GM21360 (cell line): Measurements from ENCODE around the gene PKP1.

Experiments used
- ATAC-seq: cut with Tn5 transposase; IDR thresholded peaks from one replicate; pipeline ENCODE4 v1.9.1; 2021; ENCODE audit warnings: mild to moderate bottlenecking, moderate library complexity; ENCODE audit not compliant: unreplicated experiment

The PKP1 gene

DNA sequence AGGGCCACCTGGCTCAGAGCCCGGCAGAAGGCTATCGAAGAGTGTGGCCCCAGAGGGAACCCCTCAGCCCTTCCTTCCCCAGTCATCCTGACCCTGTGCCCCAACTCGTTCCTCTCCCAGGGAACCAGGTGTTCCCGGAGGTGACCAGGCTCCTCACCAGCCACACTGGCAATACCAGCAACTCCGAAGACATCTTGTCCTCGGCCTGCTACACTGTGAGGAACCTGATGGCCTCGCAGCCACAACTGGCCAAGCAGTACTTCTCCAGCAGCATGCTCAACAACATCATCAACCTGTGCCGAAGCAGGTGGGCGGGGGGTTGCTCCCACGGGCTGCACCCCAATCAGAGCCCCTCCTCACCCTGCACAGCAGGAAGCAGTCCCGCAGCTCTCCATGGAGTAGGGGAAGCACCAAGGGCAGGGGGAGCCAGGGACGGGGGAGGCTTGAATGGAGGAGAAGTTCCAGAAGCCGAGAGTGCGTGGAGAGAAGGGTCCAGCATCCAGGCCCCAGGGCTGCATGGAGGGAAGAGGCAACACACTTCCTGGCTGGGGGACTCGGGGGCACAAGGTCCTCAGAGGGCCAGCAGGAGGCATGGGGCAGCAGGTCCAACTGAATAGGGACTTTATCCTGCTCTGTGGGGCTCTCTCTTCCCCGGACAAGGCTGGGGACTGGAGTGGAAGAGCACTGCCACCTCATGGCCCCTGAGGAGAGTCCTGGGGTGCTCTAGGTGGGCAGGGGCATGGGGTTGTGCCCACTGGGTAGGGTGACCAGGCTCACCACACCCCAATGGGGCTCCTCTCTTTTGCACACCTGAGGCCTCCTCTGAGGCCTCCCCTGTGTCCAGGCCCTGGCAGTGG lies 41.7 kb downstream of the PKP1 start:
- ATAC-seq, result no peak

DNA sequence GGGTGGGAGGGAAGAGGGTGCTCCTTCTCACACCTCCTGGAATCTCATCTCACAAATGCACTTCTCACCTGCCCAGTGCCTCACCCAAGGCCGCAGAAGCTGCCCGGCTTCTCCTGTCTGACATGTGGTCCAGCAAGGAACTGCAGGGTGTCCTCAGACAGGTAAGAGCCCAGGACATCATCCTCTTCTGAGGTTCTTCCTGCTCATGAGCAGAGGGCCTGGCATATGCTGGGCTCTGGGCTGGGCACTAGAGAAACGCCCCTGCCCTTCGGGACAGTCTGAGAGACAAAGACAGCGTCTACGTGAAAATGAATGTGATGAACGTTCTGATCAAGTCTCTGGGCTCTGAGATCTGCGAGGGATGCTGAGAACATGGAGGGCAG lies 42.4 kb downstream of the PKP1 start:
- no peak for ATAC-seq

DNA sequence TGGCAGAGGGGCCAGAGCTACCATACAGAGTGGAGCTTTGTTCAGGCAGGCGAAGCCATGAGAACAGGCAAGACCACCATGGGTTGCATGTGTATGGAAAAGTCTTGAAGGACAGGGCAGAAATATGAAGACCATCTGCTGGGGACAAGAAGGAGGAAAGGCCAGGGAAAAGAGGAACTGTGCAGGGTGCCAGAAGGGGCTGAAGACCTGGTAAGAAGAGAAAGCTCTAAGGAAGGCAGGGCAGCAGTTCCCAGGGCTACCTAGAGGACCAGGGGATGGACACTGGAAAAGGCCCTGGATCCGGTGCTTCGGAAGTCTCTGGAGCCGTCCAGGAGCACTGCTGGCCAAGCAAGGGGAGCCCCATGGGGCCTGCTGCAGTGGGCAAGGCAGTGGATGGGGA lies 43.4 kb downstream of the PKP1 start:
- no peak for ATAC-seq

DNA sequence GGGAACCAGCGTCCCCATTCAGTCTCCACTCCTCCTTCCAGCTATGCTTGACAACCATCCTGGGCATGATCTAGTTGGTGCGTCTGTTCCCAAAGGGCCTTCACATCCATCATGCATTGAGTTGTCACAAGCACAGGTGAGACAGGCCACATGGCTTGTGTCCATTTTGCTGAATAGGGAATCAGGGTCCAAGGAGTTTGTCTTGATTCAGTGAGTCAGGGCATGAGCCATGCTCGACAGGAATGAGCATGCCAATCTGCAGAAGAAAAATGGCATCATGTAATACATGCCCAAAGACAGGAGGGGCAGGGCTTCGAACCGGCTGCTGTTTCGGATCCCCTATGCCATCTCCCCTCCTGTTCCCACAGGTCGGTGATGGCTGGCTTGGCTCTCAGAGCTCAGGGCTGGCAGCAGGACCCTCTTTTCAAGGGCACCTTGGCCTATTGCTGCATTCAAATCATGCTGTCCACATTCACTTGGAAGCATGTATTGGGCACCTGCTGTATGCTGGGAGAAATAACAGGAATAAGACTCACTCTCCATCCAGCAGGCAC lies 44.5 kb downstream of the PKP1 start:
- no peak for ATAC-seq

DNA sequence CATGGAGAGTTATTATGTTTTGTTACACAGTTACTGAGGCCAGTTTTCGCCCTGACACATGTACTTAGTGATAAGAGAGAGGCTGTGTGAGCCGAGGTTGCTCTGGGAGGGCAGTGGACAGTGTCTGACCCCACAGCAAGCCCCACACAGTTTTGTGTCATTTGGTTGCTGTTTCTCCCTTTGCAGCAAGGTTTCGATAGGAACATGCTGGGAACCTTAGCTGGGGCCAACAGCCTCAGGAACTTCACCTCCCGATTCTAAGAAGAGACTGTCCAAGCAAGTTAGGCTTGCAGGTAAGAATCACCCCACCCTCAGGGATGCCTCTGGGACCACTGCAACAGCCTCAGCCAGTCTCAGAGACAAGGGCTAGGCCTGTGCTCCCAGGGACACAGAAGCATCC lies 45.3 kb downstream of the PKP1 start:
- no peak for ATAC-seq

DNA sequence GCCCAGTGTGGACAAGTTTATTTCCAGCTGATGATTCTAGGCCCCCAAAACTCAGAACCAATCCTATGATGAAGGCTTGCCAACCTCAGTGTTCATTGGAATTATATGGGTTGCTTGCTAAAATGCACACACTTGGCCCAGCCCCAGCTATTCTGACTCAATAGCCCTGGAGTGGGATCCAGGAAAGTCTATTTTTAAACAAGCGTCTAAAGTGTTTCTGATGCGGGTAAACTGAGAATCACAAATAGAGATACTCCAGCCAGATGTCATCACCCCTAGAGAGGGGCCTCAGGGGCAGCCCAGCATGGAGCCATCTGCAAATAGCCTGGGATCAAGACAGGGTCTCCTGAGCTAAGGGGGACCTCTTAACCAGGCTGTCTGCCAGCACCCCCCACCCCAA lies 46.0 kb downstream of the PKP1 start:
- ATAC-seq, result no peak

DNA sequence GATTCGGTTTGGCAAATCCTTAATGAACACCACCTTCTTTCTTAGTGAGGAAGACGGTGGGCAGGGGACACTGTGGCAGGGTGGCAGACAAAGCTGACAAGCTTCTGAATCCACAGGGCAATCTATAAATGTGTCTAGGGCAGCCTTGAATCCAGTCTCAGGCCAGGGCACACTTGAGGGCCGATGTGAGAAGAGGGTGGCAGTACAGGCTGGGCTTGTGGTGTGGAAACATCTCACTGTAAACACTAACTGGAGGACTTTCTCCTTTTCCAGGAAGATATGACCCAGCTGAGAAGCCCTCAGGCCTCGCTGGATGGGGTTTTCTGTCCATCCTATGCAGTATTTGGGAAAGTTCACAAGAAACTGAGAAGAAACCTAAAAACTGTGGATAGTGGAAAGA lies 46.5 kb downstream of the PKP1 start:
- no peak for ATAC-seq

DNA sequence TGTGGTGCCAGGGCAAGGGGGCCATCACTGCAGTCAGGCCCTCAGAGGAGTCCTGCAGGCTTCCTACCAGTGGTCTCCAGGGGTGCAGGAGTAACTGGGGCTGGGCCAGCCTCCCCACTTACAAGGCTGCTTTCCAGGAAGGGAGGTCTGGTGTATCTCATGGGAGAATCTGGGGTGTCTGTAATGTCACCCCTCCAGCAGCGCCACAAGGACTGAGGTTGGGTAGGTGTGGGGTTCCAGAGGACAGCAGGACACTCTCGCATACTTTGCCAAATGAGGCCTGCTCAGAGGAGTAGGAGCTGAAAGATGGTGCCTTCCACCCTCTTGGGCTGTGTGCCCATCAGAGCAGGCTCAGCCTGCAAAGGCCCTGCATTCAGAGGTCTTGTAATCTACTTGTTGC lies 47.2 kb downstream of the PKP1 start:
- no peak for ATAC-seq

DNA sequence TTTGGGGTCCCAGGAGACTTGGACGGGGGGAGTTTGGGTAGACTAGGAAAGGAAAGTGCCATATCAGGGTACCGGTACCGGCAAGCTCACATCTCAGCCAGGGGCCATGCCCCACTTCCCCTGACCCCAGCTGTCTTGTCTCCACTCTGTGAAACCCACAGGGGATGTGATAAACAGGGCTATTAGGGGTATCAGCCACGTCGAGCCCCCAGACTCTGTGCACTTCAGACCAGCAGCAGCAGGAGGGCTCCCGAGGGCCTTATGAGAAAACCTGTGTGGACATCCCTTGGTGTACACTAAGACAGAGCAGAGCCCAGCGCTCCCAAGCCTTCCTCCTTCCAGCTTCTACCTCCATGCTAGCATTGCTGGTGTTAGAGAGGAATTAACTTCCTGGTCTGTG lies 47.9 kb downstream of the PKP1 start:
- ATAC-seq, result no peak

DNA sequence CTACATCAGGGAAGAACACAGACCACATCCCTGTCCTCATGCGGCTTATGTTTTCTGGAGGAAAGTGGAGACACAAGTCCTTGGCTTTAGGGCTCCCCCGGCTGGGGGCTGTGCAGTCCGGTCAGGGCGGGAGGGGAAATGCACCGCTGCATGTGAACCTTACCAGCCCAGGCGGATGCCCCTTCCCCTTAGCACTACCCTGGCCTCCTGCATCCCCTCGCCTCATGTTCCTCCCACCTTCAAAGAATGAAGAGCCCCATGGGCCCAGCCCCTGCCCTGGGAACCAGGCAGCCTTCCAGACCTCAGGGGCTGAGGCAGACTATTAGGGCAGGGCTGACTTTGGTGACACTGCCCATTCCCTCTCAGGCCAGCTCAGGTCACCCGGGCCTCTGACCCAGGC lies 48.7 kb downstream of the PKP1 start:
- ATAC-seq, result no peak

DNA sequence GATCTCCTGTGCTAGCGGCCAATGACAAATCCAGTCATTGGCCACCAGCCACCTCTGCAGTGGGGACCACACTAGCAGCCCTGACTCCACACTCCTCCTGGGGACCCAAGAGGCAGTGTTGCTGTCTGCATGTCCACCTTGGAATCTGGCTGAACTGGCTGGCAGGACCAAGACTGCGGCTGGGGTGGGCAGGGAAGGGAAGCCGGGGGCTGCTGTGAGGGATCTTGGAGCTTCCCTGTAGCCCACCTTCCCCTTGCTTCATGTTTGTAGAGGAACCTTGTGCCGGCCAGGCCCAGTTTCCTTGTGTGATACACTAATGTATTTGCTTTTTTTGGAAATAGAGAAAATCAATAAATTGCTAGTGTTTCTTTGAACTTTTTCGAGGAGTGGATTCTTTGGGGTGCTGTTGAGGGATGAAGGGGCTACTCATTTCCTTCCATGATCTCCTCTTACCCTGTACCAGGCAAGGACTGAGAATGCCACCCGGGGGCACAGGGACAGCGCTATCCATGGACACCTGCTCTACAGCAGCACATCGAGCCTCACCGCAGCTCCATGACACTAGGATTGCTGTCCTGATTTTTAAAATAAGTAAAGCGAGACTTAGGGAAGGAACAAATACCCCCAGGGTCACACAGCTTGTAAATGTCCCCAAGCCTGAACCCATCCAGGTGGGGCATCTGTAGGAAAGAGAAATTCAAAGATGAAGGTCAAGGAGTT lies 49.5 kb downstream of the PKP1 start:
- ATAC-seq, result no peak

DNA sequence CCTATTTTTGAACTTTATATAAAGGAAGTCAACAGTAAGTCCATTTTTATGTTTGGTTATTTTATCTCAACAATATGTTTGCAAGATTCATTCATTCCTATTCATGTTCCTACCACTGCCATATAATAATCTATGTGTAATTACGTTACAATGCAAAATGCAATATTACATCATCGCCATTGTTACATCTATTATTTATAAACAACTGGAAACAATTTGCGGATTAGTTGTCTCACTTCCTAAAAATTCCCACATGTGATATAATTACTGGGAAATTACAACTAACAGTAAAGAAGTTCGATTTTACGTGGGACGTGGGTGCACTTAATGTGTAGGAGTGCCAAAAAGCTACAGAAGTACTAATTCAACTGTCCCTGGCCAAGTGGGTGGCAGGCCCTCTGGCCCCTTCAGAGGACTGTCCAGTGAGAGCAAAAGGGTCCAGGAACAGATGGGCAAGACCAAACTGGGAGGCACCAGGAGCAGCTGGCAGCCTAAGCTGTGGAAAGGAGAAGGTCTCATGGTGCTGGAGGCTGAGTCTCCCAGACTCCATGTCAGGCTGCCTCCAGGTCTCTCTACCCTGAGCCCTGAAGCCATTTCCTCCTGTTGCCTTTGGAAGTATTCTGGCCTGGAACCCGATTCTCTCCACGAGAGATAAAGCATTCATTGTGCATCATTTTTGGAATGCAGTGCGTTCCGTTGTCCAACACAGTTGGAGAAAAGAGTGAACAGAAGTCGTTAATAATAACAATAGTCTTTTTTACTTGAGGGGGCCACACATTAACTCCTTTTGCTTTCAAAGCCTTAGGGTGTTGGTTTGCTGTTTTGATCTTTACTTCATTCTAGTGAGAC lies 51.2 kb downstream of the PKP1 start:
- no peak for ATAC-seq

DNA sequence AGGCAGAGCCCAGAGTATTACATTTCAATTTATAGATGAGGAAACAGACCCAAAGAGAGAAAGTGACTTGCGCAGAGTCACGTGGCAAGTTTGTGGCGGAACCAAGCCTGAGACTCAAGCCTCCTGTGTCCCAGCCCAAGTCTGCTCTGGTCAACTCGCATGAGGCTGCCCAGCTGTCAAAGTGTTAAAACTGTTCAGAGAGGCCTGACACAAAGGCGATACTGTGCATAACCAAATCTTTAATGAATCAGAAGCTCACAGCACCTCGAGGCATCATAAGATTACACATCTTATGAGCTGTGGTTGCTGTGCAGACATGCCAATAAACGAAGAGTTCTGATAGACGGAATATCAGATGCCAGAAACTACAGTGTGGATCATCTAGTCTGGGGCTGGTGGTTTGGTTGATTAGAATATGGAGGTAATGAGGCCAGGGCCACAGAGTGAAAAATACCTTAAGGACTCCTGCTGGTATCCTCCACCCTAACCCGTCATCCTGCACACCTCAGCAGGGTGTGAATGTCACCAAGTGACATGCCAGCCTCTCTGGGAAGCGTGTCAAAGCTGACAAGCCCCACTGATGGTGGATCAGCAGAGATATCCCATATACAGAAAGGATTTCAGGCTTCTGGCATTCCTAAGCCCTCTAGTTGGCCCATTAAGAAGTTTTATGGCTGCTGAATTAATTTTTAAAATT lies 52.0 kb downstream of the PKP1 start:
- ATAC-seq, result no peak

DNA sequence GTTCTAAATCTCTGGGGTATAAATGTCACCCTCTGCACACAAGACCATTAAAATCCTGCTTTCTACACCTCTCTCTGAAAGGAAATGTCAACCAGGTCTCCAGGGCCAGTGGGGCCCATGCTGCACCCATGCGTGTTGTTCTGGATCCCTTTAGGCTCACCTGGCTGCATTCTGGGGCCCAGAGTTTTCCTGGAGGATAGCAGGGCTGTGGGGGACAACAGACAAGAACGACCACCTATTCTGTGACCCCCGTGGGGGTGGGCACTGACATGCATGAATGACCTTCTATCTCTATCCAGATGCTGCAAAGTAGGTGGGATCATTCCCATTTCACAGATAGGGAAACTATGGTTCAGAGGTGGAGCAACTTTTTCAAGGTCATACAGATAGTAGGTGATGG lies 52.6 kb downstream of the PKP1 start:
- ATAC-seq, result no peak

DNA sequence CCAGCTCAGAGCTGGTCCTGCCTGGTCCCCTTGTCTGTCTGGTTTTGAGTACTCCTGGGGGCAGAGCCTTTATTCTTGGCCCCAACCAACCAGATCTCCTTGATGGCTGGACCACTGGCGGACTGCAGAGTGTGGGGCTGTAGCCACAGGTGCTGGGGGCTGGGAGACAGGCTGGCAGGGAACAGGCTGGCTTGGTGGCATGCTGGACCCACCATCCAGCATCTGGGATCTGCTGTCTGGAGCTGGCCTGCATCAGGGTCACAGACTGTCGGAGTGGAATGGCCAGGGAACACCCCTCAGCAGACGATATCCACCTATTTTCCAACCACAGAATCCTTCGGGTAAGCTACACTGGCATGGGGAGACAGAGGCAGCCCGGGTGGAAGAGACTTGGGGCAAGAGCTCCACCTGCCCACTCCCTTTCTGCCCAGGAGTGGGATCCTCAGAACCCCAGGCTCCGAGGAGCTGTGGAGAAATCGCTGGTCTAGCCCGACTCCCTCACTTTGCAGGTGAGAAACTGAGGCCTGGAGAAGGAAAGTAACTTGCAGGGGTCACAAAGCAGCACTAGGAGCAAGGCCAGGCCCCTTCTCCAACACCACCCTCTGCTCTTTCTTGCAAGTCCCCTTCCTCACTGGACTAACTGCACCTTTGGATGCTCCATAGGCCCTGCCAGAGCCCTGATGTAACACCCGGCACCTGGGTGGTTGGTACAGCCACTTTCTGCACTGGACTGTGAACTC lies 53.6 kb downstream of the PKP1 start:
- no peak for ATAC-seq

DNA sequence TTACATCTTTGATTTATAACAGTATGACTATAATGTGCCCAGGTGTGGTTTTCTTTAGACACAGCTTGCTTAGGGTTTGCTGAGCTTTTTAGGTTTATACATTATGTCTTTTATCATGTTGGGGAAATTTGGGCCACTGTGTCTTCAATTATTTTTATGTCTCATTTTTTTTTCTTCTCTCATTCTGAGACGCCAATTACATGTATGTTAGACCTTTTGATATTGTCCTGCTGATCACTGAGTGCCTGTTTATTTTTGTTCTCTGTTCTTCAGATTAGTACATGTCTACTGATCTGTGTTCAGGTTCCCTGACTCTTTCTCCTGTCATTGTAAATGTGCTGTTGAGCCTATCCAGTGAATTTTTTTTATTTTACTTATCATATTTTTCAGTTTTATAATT lies 58.1 kb downstream of the PKP1 start:
- no peak for ATAC-seq

DNA sequence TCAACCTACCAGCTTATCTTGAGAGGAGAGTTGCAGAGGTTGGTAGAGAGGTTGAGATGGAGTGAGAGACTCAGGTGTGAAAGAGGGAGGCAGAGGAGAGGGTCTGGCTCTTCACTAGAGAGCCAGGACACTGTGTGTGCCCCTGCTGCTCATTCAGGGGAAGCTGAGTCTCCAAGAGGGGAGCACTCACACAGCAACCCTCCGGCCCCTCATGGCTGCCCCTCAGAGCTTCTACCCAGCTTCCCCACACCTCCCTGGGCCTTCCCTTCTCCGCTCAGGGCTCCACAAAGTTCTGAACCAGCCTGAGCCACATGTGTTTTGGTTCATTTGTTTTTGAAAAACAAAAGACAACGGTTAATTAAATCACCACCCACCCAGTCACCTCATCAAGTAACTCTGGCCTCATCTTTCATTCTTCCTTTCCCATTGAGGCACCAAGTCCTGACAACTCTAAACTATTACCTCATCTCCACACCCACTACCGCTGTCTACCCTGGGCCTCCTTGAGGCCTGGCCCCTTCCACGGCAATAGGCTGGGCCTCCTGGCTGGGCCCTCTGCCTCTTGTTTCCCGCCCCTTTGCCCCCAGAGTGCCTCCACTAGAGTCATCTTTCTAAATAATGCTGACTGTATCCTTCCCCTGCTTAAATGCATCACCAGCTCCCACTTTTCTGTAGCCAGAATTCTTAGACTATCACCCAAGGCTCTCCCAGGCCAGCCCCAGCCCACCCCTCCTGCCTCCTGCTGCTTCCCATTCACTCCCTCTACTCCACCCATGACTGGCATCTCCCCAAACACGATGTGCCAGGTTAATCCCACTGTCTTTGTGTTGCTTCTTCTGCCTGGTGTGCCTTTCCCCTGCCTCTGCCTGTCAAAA lies 61.1 kb downstream of the PKP1 start:
- no peak for ATAC-seq

DNA sequence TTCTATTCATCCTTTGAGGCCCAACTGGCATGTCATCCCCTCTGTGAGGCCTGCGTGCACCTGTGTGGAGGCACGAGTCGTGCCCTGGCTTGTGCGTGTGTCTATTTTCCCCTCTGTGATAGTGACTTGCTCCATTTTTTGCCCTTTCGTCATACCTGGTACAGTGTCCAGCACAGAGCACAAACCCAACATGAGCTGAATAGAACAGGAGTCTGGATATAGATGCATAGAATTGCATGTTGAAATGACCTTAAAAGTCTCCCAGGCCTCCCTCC lies 61.7 kb downstream of the PKP1 start:
- no peak for ATAC-seq

DNA sequence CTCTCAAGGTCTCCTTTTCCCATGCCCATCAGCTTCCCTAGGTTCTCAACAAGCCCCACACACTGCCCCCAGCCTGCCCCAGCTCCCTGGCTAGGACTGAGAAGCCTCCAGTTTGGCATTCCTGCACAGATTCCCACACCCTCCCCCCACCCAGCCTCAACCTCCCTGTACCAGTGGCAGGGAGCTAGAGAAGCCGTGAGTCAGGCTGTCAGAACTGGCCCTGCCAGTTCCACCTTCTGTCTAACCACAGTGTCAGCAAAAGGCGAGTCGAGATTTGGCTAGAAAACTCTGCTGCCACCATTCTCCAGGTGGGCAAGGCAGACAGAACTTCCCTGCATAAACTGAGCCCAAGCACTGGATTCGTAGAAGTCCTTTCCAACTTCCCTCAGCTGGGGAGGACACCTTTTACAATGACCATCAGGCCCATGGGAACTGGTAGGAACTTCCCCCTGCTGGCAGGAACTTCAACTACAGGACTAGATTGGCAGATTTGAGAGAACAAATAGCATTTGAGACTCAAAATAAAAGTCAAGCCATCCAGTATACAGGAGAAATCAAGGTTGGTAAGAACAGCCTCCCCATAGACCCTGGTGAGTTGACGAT lies 63.1 kb downstream of the PKP1 start:
- no peak for ATAC-seq
